GM21723 (cell line): ENCODE results near the gene NUDT2.
"Not testable (repeated sequence)": the region's sequence is repeated elsewhere in the genome, so short reads cannot be mapped to it uniquely, and the experiment has no call there.

Source experiments
- ATAC-seq: cut with Tn5 transposase; IDR thresholded peaks from one replicate; pipeline ENCODE4 v1.9.1; 2021; ENCODE audit warnings: mild to moderate bottlenecking, moderate library complexity; ENCODE audit not compliant: unreplicated experiment

The NUDT2 gene

DNA sequence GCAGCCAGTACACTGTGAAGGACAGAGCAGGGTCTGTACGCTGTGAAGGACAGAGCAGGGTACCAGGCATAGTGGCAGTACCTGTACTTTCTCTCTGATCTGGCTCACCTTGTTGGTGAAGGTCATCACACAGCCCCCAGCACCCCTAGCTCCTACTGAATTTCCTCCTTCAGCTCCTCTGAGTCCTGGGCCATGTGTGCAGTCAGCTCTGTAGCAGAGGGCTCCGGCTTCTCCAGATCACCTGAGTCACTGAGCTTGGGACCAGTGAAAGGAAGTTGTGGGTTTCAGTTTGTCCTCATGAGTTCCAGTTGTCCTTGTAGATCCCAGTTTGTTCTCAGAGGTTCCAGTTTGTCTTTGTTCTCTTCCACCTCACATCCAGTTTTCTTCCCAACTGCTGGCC is 5.5 kb downstream of the NUDT2 start:
- no peak for ATAC-seq

DNA sequence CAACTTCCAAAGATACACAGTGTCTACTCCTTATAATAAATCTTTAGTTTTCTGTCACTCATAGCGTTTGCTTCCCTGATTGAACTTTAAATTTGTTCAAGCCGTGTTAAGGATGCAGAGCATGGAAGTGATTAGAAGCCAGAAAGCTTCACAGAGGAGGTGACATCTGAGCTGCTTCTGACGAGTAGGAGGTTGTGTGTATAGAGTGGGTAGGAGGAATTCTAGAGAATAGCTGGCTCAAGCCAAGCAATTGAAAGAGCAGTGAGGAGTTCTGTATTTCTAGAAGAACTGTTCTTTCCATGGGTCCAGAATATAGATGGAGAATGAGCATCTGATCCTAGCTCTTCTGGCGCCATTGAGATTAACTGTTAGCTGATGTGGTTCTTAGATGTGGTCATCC is 6.0 kb downstream of the NUDT2 start:
- no peak for ATAC-seq

DNA sequence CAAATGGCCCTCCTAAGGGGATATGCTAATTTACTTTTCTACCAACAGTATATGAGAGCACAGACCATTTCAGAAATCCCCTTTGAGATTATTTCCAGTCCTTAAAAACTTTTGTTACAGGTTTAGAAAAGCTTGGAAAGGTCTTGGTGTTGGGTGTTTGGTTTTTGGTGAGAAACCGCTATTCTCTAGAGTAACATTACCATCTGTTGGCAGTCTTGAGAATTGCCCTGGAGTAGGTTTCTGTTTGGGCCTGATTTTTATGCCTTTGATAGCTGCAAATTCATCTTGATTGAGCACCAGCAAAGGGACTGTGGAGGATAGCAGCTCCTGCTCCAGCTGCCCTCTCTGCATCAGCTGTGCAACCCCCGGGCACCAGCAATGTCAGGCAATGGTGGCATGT is 8.0 kb downstream of the NUDT2 start:
- ATAC-seq: no peak

DNA sequence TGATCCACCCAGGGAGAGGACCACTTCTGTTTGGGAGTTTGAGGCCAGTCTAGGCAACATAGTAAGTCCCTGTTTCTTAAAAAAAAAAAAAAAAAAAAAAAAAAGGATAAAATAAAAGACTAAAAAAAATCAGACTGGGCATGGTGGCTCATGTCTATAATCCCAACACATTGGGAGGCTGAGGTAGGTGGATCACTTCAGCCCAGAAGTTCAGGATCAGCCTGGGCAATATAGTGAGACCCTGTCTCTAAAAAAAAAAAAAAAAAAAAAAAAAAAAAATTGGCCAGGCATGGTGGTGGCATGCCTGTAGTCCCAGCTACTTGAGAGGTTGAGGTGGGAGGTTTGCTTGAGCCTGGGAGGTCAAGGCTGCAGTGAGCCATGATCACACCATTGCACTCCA is 8.7 kb downstream of the NUDT2 start:
- not testable (repeated sequence) for ATAC-seq

DNA sequence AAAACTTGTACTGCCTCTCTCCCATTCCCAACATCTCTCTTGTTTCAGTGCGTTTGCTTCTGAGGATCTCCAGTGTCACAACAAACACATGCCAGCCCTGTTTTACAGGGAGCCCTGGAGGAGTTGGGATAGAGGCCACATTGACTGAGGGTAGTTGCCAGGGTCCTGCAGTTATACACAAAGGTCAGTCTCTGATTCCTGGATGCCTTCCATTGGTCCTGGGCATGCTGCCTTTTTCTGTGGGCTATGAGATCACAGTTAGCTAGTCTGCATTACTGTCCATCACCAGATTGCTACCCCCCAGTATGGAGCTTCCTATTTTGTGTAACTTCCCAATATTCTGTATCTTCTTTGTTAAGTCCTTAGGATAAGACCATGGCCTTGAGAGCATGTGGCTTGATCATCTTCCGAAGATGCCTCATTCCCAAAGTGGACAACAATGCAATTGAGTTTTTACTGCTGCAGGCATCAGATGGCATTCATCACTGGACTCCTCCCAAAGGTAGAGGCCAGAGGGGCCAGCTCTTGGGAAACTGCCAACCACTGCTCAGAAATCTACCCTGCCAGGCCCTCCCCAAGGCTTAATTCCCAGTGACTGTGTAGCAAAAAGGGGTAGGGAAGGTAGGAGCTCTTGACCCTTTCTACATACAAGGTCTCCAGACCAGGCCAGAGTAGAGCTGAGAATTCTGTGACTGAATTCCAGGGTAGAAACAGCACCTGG is 9.5 kb downstream of the NUDT2 start:
- no peak for ATAC-seq

DNA sequence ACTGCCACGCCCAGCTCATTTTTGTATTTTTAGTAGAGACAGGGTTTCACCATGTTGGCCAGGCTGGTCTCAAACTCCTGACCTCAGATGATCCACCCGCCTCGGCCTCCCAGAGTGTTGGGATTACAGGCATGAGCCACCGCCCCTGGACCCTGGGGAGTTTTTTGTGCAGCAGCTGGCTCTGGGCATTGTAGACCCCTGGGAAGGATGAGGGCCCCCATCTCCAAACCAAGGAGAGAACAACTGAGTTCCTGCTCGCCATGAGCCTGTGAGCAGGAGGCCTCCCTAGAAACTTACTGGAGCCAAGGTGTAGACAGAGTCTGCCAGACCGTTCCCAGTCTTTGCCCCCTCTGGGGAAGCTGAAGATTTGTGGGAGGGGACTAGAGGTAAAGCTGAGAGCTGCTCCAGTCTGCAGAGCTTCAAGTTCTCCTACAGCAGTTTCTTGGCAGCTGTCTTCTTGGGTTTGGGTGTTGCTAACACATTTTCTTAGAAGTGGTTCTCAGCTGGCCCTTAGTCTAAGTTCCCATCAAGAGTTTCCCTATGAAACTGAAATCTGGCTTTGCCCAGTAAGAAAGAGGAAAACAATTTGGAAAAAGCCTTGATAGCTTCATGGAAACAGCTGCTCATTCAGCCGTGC is 12.4 kb downstream of the NUDT2 start:
- no peak for ATAC-seq

DNA sequence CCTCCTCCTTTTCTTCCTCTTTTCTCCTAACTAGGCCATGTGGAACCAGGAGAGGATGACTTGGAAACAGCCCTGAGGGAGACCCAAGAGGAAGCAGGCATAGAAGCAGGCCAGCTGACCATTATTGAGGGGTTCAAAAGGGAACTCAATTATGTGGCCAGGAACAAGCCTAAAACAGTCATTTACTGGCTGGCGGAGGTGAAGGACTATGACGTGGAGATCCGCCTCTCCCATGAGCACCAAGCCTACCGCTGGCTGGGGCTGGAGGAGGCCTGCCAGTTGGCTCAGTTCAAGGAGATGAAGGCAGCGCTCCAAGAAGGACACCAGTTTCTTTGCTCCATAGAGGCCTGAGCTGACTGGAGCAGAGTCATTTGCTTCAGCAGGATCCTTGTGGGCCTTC is 13.7 kb downstream of the NUDT2 start:
- no peak for ATAC-seq

DNA sequence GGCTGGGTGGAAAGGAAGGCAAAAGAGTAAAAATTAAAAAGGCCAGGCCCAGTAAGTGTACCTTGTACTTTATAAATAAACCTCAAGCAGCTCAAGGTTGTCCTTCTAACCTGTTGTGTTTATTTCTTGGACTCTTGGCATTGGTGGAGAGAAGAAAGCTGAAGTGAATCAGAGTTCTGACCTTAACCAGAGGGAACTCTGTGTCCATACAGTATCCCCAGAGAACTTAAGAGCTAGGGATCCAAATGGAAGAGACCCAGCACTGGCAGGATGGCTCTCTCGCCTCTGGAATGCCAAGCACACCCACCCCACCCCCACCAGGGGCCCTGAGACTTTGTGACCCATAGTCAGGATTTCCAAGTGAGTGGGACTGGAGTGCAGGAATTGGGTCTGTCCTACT is 14.2 kb downstream of the NUDT2 start:
- ATAC-seq: no peak

DNA sequence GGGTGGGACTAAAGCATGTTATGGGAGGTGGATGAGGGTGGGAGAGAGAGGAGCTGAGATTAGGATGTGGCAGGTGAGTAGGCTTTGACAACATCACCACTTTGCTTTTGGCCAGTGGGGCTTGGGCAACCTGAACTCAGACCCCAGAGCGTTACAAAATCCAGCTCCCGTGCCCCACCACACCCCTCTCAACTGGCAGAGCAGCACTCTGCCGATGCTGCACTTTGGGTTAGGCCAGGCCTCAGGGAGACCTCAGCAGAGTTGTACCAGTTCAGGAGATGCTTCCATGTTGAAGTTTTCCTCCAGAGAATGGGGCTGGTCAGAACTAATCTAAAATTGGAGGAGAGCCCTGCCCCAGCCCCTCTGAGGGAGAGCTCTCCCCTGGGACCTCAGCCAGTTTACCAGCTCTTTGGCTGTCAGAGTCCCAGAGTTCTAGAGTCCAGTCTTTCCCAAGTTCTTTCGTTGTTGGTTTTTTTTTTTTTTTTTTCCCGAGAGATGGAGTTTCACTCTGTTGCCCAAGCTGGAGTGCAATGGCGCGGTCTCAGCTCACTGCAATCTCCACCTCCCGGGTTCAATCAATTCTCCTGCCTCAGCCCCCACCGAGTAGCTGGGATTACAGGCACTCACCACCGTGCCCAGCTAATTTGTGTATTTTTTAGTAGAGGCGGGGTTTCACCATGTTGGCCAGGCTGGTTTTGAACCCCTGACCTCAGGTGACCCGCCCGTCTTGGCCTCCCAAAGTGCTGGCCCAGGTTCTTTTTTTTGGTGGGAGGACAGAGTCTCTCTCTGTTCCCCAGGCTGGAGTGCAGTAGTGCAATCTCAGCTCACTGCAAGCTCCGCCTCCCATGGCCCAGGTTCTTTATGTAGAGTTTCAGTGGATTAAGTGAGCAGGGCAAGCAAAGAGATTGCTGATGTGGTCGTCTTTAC is 17.8 kb downstream of the NUDT2 start:
- ATAC-seq: no peak

DNA sequence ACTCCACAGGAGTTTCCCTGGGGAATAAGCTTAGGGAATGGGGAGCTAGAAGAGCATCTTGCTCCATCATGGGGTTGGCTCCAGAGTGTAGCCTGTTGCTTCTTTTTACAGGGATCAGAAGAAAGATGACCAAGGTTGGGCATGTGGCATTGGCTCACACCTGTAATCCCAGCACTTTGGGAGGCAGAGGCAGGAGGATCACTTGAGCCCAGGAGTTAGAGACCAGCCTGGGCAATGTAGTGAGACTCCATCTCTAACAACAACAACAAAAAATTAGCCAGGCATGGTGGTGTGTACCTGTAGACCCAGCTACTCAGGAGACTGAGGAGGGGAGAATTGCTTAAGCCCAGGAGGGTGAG is 18.4 kb downstream of the NUDT2 start:
- ATAC-seq: no peak

DNA sequence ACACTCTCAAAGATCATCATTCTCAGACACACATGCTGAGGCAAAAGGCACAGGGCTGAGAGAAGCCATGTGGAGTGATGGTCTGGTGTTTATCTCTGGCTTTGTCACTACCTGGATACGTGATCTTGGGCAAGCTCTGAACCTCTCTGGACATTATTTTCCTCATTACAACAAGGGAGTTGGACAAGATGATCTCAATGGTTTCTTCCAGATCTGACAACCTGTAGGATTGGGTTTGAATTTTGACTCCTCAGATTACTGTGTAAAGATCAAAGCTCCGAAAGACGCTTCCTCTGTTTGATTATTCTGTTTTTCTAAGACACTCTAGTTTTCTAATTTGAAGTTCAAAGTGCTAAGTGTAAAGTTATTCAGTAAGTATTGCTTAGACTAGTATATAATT is 20.0 kb downstream of the NUDT2 start:
- ATAC-seq: no peak

DNA sequence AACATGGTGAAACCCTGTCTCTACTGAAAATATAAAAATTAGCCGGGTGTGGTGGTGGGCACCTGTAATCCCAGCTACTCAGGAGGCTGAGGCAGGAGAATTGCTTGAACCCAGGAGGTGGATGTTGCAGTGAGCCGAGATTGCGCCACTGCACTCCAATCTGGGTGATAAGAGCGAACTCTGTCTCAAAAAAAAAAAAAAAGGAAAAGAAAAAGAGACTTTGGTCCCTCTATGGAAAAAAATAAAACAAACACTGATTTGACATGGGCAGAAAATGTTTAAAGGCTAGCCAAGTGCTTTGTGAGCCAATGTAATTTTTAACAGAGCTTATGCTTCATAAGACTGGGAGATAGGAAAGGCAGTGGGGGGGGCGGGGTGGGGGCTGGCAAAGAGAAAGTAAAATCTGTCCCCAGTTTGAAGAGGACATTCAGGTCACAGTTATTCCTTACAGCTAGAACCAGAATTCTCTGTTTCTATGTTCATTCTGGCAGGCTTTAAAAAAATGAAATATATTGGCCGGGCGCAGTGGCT is 22.8 kb downstream of the NUDT2 start:
- not testable (repeated sequence) for ATAC-seq

DNA sequence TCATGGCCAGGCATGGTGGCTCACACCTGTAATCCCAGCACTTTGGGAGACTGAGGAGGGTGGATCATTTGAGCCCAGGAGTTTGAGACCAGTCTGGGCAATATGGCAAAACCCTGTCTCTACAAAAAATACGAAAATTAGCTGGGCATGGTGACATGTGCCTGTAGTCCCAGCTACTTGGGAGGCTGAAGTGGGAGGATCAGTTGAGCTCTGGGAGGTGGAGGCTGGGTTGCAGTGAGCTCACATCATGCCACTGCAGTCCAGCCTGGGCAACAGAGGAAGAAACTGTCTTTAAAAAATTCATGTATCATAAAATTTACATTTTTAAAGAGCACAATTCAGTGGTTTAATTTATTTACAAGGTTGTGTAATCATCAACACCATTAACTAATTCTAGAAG is 23.6 kb downstream of the NUDT2 start:
- not testable (repeated sequence) for ATAC-seq

DNA sequence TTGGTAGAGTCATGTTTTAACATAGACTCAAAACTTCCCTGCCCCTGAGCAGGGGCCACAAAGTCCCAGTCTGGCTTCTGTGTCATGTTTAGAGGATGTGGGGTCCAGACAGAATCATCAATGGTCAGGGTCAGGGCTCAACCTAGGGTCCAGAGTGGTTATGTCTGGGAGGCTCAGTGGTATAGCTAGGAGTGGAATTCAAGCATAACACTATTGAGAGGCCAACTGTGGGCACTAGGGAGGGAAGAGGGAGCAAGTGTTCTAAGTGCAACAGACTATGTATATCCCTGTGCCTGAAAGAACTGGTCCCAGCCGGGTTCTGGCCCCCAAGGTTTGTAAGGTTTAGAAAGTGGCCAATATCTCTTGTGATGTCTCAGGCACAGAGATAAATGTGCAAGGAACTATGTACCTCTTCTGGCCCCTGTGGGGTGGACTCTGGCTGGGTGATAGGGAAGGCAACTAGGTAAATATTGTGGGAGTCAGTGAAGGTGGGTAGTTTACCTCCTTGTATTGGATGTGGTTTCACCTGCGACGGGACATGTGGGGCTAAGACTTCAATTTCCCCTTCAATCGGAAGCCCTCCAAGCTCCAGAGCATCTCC is 33.3 kb downstream of the NUDT2 start:
- no peak for ATAC-seq

DNA sequence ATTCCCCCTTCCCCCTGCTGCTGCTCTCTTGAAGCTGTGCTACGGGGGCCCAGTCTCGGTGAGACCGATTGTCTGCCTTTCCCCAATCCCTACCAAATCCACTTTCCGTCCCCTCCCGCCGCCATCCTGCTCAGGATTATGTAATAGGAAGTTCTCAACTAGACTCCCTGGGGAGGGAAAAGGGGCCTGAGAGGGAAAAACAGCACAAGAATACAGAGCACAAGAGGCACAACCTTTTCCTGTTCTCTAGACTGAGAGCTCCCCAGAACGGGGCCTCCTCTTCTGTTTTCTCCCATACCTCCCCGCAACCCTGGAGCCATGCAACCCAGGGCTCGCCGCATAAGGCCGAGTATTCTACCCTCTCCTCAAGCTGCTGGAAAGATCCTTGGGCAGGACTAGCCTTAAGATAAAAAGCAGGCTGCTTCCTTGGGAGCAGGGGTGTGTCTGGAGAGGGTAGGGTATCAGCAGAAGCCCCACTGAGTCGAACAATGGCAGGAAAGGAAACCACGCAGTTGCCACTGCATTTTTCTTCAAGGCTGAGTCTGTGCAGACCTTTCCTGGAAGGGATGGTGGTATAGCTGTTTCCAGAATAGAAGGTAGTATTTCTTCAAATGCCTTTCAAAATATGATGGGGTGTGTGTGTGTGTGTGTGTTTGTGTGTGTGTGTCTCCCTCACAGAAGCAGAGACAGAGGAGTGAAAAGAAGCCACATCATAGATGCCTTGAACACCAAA is 34.4 kb downstream of the NUDT2 start:
- no peak for ATAC-seq

DNA sequence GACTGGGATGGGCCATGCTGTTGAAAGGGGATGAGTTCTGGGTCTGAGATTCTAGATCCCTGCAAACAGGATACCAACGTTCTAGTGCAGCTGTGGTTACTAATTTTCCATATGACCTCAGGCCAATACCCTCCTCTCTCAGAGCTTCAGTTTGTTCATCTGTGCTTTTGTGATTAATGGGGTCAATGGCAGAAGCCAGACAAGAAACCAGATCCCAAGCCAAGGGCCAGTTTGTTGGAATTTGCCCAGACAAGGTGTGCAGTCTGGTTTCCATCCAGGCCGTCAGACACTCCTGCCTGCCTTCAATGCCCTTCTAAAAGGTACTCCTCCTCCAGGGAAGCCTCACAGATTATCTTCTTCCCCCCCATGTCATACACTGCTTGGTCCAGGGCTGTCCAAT is 35.9 kb downstream of the NUDT2 start:
- ATAC-seq: no peak

DNA sequence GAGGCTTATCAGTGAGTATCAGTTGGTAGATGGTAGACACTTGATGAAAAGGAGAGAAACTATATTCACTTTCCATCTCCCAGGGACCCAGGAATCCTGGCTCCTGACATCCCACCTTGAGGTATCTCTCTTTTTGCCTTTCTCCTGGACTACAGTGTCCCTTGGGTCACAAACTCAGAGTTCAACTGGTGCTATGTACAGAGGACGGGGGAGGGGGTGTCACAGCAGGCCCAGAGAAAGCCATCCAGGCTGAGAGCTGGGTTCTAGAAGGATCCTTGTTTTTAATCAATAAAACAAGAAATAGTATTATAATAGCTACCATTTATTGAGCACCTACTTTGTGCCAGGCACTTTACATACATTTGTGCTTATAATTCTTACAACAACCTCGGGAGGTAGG is 37.0 kb downstream of the NUDT2 start:
- no peak for ATAC-seq

DNA sequence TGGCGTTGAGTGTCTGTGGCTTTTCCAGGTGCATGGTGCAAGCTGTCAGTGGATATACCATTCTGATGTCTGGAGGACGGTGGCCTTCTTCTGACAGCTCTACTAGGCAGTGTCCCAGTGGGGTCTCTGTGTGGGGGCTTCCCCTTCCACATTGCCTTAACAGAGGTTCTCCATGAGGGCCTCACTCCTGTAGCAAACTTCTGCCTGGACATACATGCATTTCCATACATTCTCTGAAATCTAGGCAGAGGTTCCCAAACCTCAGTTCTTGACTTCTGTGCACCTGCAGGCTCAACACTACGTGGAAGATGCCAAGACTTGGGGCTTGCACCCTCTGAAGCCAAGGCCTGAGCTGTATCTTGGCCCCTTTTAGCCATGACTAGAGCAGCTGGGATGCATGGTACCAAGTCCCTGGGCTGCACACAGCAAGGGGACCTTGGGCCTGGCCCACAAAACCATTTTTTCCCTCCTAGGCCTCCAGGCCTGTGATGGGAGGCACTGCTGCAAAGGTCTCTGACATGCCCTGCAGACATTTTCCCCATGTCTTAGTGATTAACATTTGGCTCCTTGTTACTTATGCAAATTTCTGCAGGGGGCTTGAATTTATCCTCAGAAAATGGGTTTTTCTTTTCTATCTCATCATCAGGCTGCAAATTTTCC is 38.5 kb downstream of the NUDT2 start:
- ATAC-seq: not testable (repeated sequence)

DNA sequence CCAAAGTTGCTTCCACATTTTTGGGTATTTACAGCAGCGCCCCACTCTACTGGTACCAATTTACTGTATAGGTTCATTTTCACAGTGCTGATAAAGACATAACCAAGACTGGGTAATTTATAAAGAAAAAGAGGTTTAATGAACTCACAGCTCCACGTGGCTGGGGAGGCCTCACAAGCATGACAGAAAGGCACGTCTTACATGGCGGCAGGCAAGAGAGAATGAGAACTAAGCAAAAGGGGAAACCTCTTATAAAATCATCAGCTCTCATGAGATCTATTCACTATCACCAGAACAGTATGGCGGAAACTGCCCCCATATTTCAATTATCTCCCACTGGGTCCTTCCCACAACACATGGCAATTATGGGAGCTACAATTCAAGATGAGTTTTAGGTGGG is 39.4 kb downstream of the NUDT2 start:
- ATAC-seq: not testable (repeated sequence)

DNA sequence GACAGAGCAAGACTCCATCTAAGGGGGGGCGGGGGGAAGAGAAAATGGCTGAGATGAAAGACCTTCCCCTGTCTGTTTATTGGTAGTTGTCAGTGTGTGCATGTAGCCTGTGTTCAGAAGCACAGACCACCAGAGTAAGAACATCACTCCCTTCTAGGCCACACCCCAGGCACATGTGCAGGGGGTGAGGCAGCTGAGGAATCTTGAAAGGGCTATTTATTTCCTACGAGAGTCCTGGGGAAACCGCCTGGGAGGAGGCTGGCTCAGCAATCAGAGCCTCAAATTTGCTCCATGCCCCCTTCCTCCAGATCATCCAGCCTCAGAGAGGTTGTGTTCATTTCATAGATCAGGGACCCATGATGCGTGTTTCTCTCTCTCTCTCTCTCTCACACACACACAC is 40.3 kb downstream of the NUDT2 start:
- no peak for ATAC-seq
